AG04449 (cell line): ENCODE results near the gene JMJD6.

Experiments
- CTCF ChIA-PET: fragments of 350-600 bp; formaldehyde crosslinking; extraction: SDS; loops from one replicate; lab custom pipeline; 2021; ENCODE audit warnings: antibody characterized with exemption; lab: Yijun Ruan, JAX
- POLR2A ChIA-PET: fragments of 400-600, 350-600 bp; formaldehyde crosslinking; extraction: SDS; loops from one replicate; lab custom pipeline; 2020; ENCODE audit warnings: antibody characterized with exemption, inconsistent platforms; lab: Yijun Ruan, JAX
- DNase-seq: peaks from one replicate; pipeline ENCODE4 v3.0.0-alpha.2; 2010; ENCODE audit warnings: low read depth, low spot score
- H3K4me3 ChIP-seq: 2 replicates; pipeline ENCODE4 v1.5.1; 2011; ENCODE audit warnings: low read depth, mild to moderate bottlenecking, control low read depth, low read length
- TF ChIP-seq, protein P1 (sequence below): IDR thresholded peaks from one replicate; pipeline ENCODE4 v1.5.1; 2011; ENCODE audit warnings: mild to moderate bottlenecking, moderate library complexity, low read length, control low read depth, inconsistent platforms; ENCODE audit not compliant: insufficient read depth; ENCODE audit errors: missing control alignments

Gene JMJD6

DNA sequence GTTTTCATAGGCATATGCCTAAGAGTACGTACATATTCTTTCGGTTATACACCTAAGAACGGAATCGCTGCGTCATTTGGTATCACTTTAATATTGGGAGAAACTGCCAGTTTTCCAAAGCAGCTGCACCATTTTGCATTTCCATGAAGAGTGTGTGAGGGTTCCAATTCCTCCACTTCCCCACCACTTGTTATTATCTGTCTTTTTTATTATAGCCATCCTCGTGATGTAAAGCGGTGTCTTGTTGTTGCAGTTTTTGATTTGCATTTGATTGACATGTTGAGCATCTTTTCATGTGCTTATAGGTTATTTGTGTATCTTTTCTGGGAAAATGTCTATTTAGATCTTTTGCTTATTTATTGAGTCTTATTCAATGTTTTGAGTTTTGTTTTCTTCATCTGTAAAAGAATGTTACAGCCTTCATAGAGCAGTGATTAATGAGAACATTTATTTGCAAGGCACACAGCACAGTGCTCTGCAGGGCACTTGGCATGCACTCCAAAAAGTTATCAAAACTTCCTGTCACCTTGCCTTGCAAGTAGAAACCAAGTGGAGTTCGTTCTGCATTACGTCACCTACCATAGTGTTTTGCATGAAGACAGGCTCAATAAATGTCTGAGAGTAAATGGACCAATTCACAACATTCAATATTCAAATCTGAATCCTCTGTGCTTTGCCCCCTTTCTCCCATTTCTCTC, 56.2 kb downstream of the JMJD6 start:
- no peak overlapping the region for H3K4me3 ChIP-seq
- TF ChIP-seq, protein P1, sequence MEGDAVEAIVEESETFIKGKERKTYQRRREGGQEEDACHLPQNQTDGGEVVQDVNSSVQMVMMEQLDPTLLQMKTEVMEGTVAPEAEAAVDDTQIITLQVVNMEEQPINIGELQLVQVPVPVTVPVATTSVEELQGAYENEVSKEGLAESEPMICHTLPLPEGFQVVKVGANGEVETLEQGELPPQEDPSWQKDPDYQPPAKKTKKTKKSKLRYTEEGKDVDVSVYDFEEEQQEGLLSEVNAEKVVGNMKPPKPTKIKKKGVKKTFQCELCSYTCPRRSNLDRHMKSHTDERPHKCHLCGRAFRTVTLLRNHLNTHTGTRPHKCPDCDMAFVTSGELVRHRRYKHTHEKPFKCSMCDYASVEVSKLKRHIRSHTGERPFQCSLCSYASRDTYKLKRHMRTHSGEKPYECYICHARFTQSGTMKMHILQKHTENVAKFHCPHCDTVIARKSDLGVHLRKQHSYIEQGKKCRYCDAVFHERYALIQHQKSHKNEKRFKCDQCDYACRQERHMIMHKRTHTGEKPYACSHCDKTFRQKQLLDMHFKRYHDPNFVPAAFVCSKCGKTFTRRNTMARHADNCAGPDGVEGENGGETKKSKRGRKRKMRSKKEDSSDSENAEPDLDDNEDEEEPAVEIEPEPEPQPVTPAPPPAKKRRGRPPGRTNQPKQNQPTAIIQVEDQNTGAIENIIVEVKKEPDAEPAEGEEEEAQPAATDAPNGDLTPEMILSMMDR: no peak
- no peak for DNase-seq
- CTCF ChIA-PET: interaction anchor here (1.3 to 1.6 kb wide), 3 partner anchors 11 to 148 kb away, joined by 4 to 5 read pairs (median 4); no protein-coding TSS in a partner anchor
- POLR2A ChIA-PET: no interaction called here
